ENCODE results near the gene GRID1. TPM values are rescaled to one million over a fixed set of nuclear protein-coding genes. Genes with fewer than 3 reads are reported as not detected.
A peak's percentile ranks its signal among the peaks of the same experiment; 100 is the strongest.

GRID1 gene
- total RNA-seq, 1 donor from 2014 or later: 1.4 TPM

- Histone ChIP-seq H3K9me3 (no peaks in the 10 kb centered on the region), H3K27me3 (no peaks in the 10 kb centered on the region), H3K4me3 (no peak overlapping the region), H3K36me3 (no peaks in the 10 kb centered on the region), H3K4me1 (no peaks in the 10 kb centered on the region), H3K27ac (no peak overlapping the region)
- DNase-seq (ENCODE audit: low spot score in 2 of 2): peak in 1 of 2 donors; percentile 12
- no peak for TF ChIP-seq CTCF (IDR thresholded peaks at IDR 0.05)
- intact Hi-C loops (cut with DNase I): no loop called here
Observed at GRCh38 chr10:86090807-86091206, 275.8 kb downstream of the GRID1 start.

- Histone ChIP-seq H3K4me3 (no peak overlapping the region), H3K4me1 (no peaks in the 10 kb centered on the region), H3K27me3 (no peaks in the 10 kb centered on the region), H3K27ac (no peak overlapping the region), H3K9me3 (no peaks in the 10 kb centered on the region), H3K36me3 (no peaks in the 10 kb centered on the region)
- DNase-seq (ENCODE audit: low spot score in 2 of 2): no peak
- intact Hi-C loops (cut with DNase I): no loop called here
- no peak for TF ChIP-seq CTCF (IDR thresholded peaks at IDR 0.05)
Observed at GRCh38 chr10:86087716-86088115, 278.9 kb downstream of the GRID1 start.

- Histone ChIP-seq H3K9me3 (no peaks in the 10 kb centered on the region), H3K27ac (no peak overlapping the region), H3K4me3 (no peak overlapping the region), H3K27me3 (no peaks in the 10 kb centered on the region), H3K4me1 (no peaks in the 10 kb centered on the region), H3K36me3 (no peaks in the 10 kb centered on the region)
- peak in 1 of 2 donors; percentile 35 for DNase-seq (ENCODE audit: low spot score in 2 of 2)
- intact Hi-C loops (cut with DNase I): no loop called here
- no peak for TF ChIP-seq CTCF (IDR thresholded peaks at IDR 0.05)
Observed at GRCh38 chr10:86086418-86086817, 280.2 kb downstream of the GRID1 start.

- no peak overlapping the region for H3K4me3 ChIP-seq
- intact Hi-C loops (cut with DNase I): no loop called here
- no peak overlapping the region for H3K27ac ChIP-seq
- H3K4me1 ChIP-seq: no peaks in the 10 kb centered on the region
- H3K27me3 ChIP-seq: no peaks in the 10 kb centered on the region
- no peak for TF ChIP-seq CTCF (IDR thresholded peaks at IDR 0.05)
- H3K36me3 ChIP-seq: no peaks in the 10 kb centered on the region
- no peaks in the 10 kb centered on the region for H3K9me3 ChIP-seq
- peak in 1 of 2 donors; percentile 39 for DNase-seq (ENCODE audit: low spot score in 2 of 2)
Observed at GRCh38 chr10:86085686-86086085, 280.9 kb downstream of the GRID1 start.

GRCh38 chr10:86085136-86085535 is 281.5 kb downstream of the GRID1 start:
- Histone ChIP-seq H3K4me1 (no peaks in the 10 kb centered on the region), H3K36me3 (no peaks in the 10 kb centered on the region), H3K27ac (no peak overlapping the region), H3K27me3 (no peaks in the 10 kb centered on the region), H3K4me3 (no peak overlapping the region), H3K9me3 (no peaks in the 10 kb centered on the region)
- DNase-seq (ENCODE audit: low spot score in 2 of 2): peak in 1 of 2 donors; percentile 54
- intact Hi-C loops (cut with DNase I): no loop called here
- no peak for TF ChIP-seq CTCF (IDR thresholded peaks at IDR 0.05)

- no peak for TF ChIP-seq CTCF (IDR thresholded peaks at IDR 0.05)
- Histone ChIP-seq H3K27me3 (no peaks in the 10 kb centered on the region), H3K4me1 (no peaks in the 10 kb centered on the region), H3K9me3 (no peaks in the 10 kb centered on the region), H3K4me3 (no peak overlapping the region), H3K27ac (no peak overlapping the region), H3K36me3 (no peaks in the 10 kb centered on the region)
- intact Hi-C loops (cut with DNase I): no loop called here
- DNase-seq (ENCODE audit: low spot score in 2 of 2): no peak
Observed at GRCh38 chr10:86084585-86084984, 282.0 kb downstream of the GRID1 start.
